Endodermal cell (in vitro differentiated cells): ENCODE measurements around the gene IPCEF1. TPM values are rescaled to one million over a fixed set of nuclear protein-coding genes. Genes with fewer than 3 reads are reported as not detected.

Experiments used
- DNase-seq: peaks from one replicate; pipeline ENCODE4 v3.0.0-alpha.2; 2017
- H3K27ac ChIP-seq: 2 replicates; pipeline ENCODE4 v1.5.1; 2013; ENCODE audit warnings: mild to moderate bottlenecking, low read depth, low read length, moderate library complexity
- H3K27me3 ChIP-seq: 2 replicates; pipeline ENCODE4 v1.6.1; 2013; ENCODE audit warnings: mild to moderate bottlenecking, low read length, moderate library complexity; ENCODE audit not compliant: insufficient read depth, control insufficient read depth, poor library complexity, severe bottlenecking
- H3K36me3 ChIP-seq: 2 replicates; pipeline ENCODE4 v1.7.0; 2013; ENCODE audit warnings: mild to moderate bottlenecking, low read length, moderate library complexity; ENCODE audit not compliant: control insufficient read depth, insufficient read depth
- H3K4me1 ChIP-seq: one replicate; pipeline ENCODE4 v1.7.0; 2013; ENCODE audit warnings: low read length; ENCODE audit not compliant: control insufficient read depth, insufficient read depth
- H3K4me3 ChIP-seq: 2 replicates; pipeline ENCODE4 v1.5.1; 2013; ENCODE audit warnings: mild to moderate bottlenecking, low read length, moderate library complexity
- H3K9ac ChIP-seq: 2 replicates; pipeline ENCODE4 v1.6.1; 2013; ENCODE audit warnings: mild to moderate bottlenecking, low read length, moderate library complexity; ENCODE audit not compliant: poor library complexity, severe bottlenecking; ENCODE audit errors: extremely low read depth
- H3K9me3 ChIP-seq: 2 replicates; pipeline ENCODE4 v1.6.1; 2013; ENCODE audit warnings: mild to moderate bottlenecking, low read length, moderate library complexity; ENCODE audit not compliant: control insufficient read depth
- H3K27ac Mint-ChIP-seq: 2 replicates; pipeline ENCODE4 v1.8.0; 2020; ENCODE audit warnings: mixed read lengths
- H3K27me3 Mint-ChIP-seq: 2 replicates; pipeline ENCODE4 v1.8.0; 2021; ENCODE audit warnings: mild to moderate bottlenecking, mixed read lengths; ENCODE audit not compliant: insufficient read depth
- H3K36me3 Mint-ChIP-seq: 2 replicates; pipeline ENCODE4 v1.8.0; 2020; ENCODE audit warnings: low read depth, mixed read lengths
- H3K4me1 Mint-ChIP-seq: 2 replicates; pipeline ENCODE4 v1.8.0; 2020; ENCODE audit warnings: mixed read lengths
- H3K4me3 Mint-ChIP-seq: 2 replicates; pipeline ENCODE4 v1.8.0; 2020; ENCODE audit warnings: mild to moderate bottlenecking, moderate library complexity, mixed read lengths
- H3K9me3 Mint-ChIP-seq: 2 replicates; pipeline ENCODE4 v1.8.0; 2020; ENCODE audit warnings: mild to moderate bottlenecking, mixed read lengths
- CTCF ChIP-seq: fragments of 200-600 bp; sonication (generic); conservative IDR thresholded peaks from 2 replicates; pipeline ENCODE4 v1.5.0; 2021; ENCODE audit warnings: antibody characterized with exemption, mild to moderate bottlenecking
- WGBS, 2 experiments: methylation state at CpG; one replicate each; pipeline versions ENCODE4 v1.1.5 to v1.1.7; 2013; ENCODE audit warnings: missing lambda C conversion rate in 2 of 2, mixed read lengths in 1 of 2; ENCODE audit not compliant: insufficient coverage in 1 of 2, insufficient read length in 1 of 2; 5-methylcytosine and 5-hydroxymethylcytosine counted together
- total RNA-seq, 2 donors: library from RNA; stranded (reverse); fragmentation: NEBNext Ultra II Directional in 1 of 2; extraction: Animal tissue kit (Norgen Biotek cat#: 25700) in 1 of 2; gene quantifications; 2 replicates in 1 of 2; 3 replicates in 1 of 2; pipeline ENCODE4 v1.2.1, GENCODE V29; 2021

IPCEF1 gene
- total RNA-seq, 2 donors from 2014 or later, result 2.2 to 2.8 TPM

- Mint-ChIP-seq H3K27ac (no peak overlapping the region), H3K36me3 (no peaks in the 10 kb centered on the region)
Measured at GRCh38 chr6:154218787-154219186, 137.8 kb downstream of the IPCEF1 start.

GRCh38 chr6:154218301-154218700 is 138.3 kb downstream of the IPCEF1 start:
- H3K36me3 ChIP-seq, result no peaks in the 10 kb centered on the region
- no peaks in the 10 kb centered on the region for H3K9me3 Mint-ChIP-seq
- H3K9ac ChIP-seq, result no peak overlapping the region
- DNase-seq, result no peak
- H3K27ac ChIP-seq, result no peak overlapping the region
- no peak for TF ChIP-seq CTCF
- WGBS, 2 experiments, result 84 to 90% methylated on average over 2 to 6 of the region's 6 CpGs
- H3K4me1 Mint-ChIP-seq, result peaks cover 28% of the 10 kb centered on the region
- H3K36me3 Mint-ChIP-seq, result no peaks in the 10 kb centered on the region
- peaks cover 5% of the 10 kb centered on the region for H3K4me1 ChIP-seq
- H3K9me3 ChIP-seq, result no peaks in the 10 kb centered on the region
- no peak overlapping the region for H3K4me3 ChIP-seq
- no peaks in the 10 kb centered on the region for H3K27me3 ChIP-seq
- H3K27me3 Mint-ChIP-seq, result no peaks in the 10 kb centered on the region
- H3K27ac Mint-ChIP-seq, result peak overlapping the region; percentile 20
- H3K4me3 Mint-ChIP-seq, result no peak overlapping the region

More at GRCh38 chr6:154218787-154219186, 137.8 kb downstream of the IPCEF1 start:
- no peaks in the 10 kb centered on the region for H3K9me3 Mint-ChIP-seq
- no peak overlapping the region for H3K9ac ChIP-seq
- no peak for TF ChIP-seq CTCF
- H3K36me3 ChIP-seq, result no peaks in the 10 kb centered on the region
- DNase-seq, result no peak
- peaks cover 5% of the 10 kb centered on the region for H3K4me1 ChIP-seq
- H3K4me3 Mint-ChIP-seq, result no peak overlapping the region
- H3K27ac ChIP-seq, result no peak overlapping the region
- 73 to 80% methylated on average over 3 to 6 of the region's 6 CpGs for WGBS, 2 experiments
- H3K4me3 ChIP-seq, result no peak overlapping the region
- no peaks in the 10 kb centered on the region for H3K27me3 ChIP-seq
- peaks cover 25% of the 10 kb centered on the region for H3K4me1 Mint-ChIP-seq
- H3K9me3 ChIP-seq, result no peaks in the 10 kb centered on the region
- H3K27me3 Mint-ChIP-seq, result no peaks in the 10 kb centered on the region

- 92 to 95% methylated on average over 3 of the region's 3 CpGs for WGBS, 2 experiments
- H3K9me3 ChIP-seq, result no peaks in the 10 kb centered on the region
- Mint-ChIP-seq H3K27ac (no peak overlapping the region), H3K4me3 (no peak overlapping the region), H3K36me3 (no peaks in the 10 kb centered on the region), H3K9me3 (no peaks in the 10 kb centered on the region), H3K27me3 (no peaks in the 10 kb centered on the region), H3K4me1 (peaks cover 19% of the 10 kb centered on the region)
- DNase-seq, result no peak
- no peak for TF ChIP-seq CTCF
- H3K4me3 ChIP-seq, result no peak overlapping the region
- no peak overlapping the region for H3K27ac ChIP-seq
- H3K9ac ChIP-seq, result no peak overlapping the region
- no peaks in the 10 kb centered on the region for H3K36me3 ChIP-seq
- H3K27me3 ChIP-seq, result no peaks in the 10 kb centered on the region
- no peaks in the 10 kb centered on the region for H3K4me1 ChIP-seq
Measured at GRCh38 chr6:154213782-154214181, 142.8 kb downstream of the IPCEF1 start.
